Measurements from ENCODE around the gene ILKAP. TPM values are rescaled to one million over a fixed set of nuclear protein-coding genes. Genes with fewer than 3 reads are reported as not detected.

ILKAP gene
- polyA plus RNA-seq, 1 of the 3 experiments (the other 2 are of a cell fraction): 49.2 TPM

- WGBS (ENCODE audit: low lambda C conversion rate): 43% methylated on average over 4 of the region's 22 CpGs
- Histone ChIP-seq H3F3A (replicated peaks; ENCODE audit: insufficient read depth) (no peaks in the 10 kb centered on the region), H3K27ac (ENCODE audit: low read depth in 2 of 2, low read length in 1 of 2) (no peak overlapping the region), H3K27me3 (ENCODE audit: insufficient read depth) (no peaks in the 10 kb centered on the region), H4K20me1 (ENCODE audit: insufficient read depth) (no peaks in the 10 kb centered on the region), H3K9me3 (no peaks in the 10 kb centered on the region), H2AFZ (ENCODE audit: low read depth) (no peak overlapping the region), H3K4me2 (no peak overlapping the region), H3K4me1 (ENCODE audit: control insufficient read depth in 1 of 2, insufficient read depth in 2 of 2, low read depth in 1 of 2, low read length in 1 of 2) (no peaks in the 10 kb centered on the region), H3K79me2 (ENCODE audit: insufficient read depth) (no peaks in the 10 kb centered on the region), H3K4me3 (ENCODE audit: low read depth in 2 of 2, low read length in 1 of 2) (no peak overlapping the region), H3K9ac (no peak overlapping the region), H3K36me3 (replicated peaks in 1 of 2; ENCODE audit: control insufficient read depth in 1 of 2, insufficient read depth in 2 of 2, low read length in 1 of 2) (no peaks in the 10 kb centered on the region), H3K9me2 (no peaks in the 10 kb centered on the region)
- ChIA-PET POLR2A (no interaction called here), CTCF (interaction anchor here (0.9 kb wide), 1 partner anchor 10 kb away, joined by 3 read pairs; no protein-coding TSS in a partner anchor)
- no peak for TF ChIP-seq RFX5 (IDR thresholded peaks at IDR 0.05; ENCODE audit: low read length)
- no peak for TF ChIP-seq EP300 (IDR thresholded peaks at IDR 0.05; ENCODE audit: borderline replicate concordance in 1 of 2, low read depth in 1 of 2, low read length in 1 of 2)
- no peak for TF ChIP-seq EZH2phosphoT487 (IDR thresholded peaks at IDR 0.05; ENCODE audit: borderline replicate concordance, low read depth)
- TF ChIP-seq MXI1 (IDR thresholded peaks at IDR 0.05; ENCODE audit: low read depth, low read length): no peak
- TF ChIP-seq RXRA (IDR thresholded peaks at IDR 0.05; ENCODE audit: borderline replicate concordance, low read depth): no peak
- no peak for TF ChIP-seq MAX (IDR thresholded peaks at IDR 0.05; ENCODE audit: low read depth)
- no peak for TF ChIP-seq RAD21 (IDR thresholded peaks at IDR 0.05; ENCODE audit: low read length)
- no peak for TF ChIP-seq SMC3 (IDR thresholded peaks at IDR 0.05; ENCODE audit: low read depth, low read length)
- no peak for TF ChIP-seq CTCF (IDR thresholded peaks at IDR 0.05)
- TF ChIP-seq POLR2AphosphoS5 (IDR thresholded peaks at IDR 0.05; ENCODE audit: low read depth, low read length): no peak
- no peak for TF ChIP-seq NRF1 (IDR thresholded peaks at IDR 0.05; ENCODE audit: low read depth, low read length)
- TF ChIP-seq SIN3A (IDR thresholded peaks at IDR 0.05; ENCODE audit: borderline replicate concordance, low read depth, low read length): no peak
- TF ChIP-seq FOXJ3 (CRISPR knock-in tag; IDR thresholded peaks at IDR 0.05): no peak
- DNase-seq: no peak
Measured at GRCh38 chr2:238123218-238123971, 80.1 kb downstream of the ILKAP start.

GRCh38 chr2:238122287-238123217 lies 80.9 kb downstream of the ILKAP start:
- Histone ChIP-seq H3K79me2 (ENCODE audit: insufficient read depth) (no peaks in the 10 kb centered on the region), H3K36me3 (replicated peaks in 1 of 2; ENCODE audit: control insufficient read depth in 1 of 2, insufficient read depth in 2 of 2, low read length in 1 of 2) (no peaks in the 10 kb centered on the region), H3K9me3 (no peaks in the 10 kb centered on the region), H3K4me1 (ENCODE audit: control insufficient read depth in 1 of 2, insufficient read depth in 2 of 2, low read depth in 1 of 2, low read length in 1 of 2) (no peaks in the 10 kb centered on the region), H3K4me3 (ENCODE audit: low read depth in 2 of 2, low read length in 1 of 2) (no peak overlapping the region), H2AFZ (ENCODE audit: low read depth) (no peak overlapping the region), H4K20me1 (ENCODE audit: insufficient read depth) (no peaks in the 10 kb centered on the region), H3K4me2 (no peak overlapping the region), H3K9ac (no peak overlapping the region), H3F3A (replicated peaks; ENCODE audit: insufficient read depth) (no peaks in the 10 kb centered on the region), H3K27me3 (ENCODE audit: insufficient read depth) (no peaks in the 10 kb centered on the region; the same call in 1 of the 2 replicates), H3K9me2 (no peaks in the 10 kb centered on the region), H3K27ac (ENCODE audit: low read depth in 2 of 2, low read length in 1 of 2) (no peak overlapping the region)
- ChIA-PET POLR2A (no interaction called here), CTCF (no interaction called here)
- TF ChIP-seq GATA2 (CRISPR knock-in tag; IDR thresholded peaks at IDR 0.05) (no peak), SMC3 (IDR thresholded peaks at IDR 0.05; ENCODE audit: low read depth, low read length) (no peak), MAX (IDR thresholded peaks at IDR 0.05; ENCODE audit: low read depth) (no peak), TEAD4 (IDR thresholded peaks at IDR 0.05; ENCODE audit: borderline replicate concordance, insufficient read depth) (no peak), REST (IDR thresholded peaks at IDR 0.05; ENCODE audit: low read depth, low read length) (no peak), IRF3 (IDR thresholded peaks at IDR 0.05; ENCODE audit: low read depth, low read length) (no peak), TCF12 (IDR thresholded peaks at IDR 0.05) (no peak)
- no peak for DNase-seq
- WGBS (ENCODE audit: low lambda C conversion rate): 71% methylated on average over 19 of the region's 29 CpGs

All from SK-N-SH (cell line).